DMS114 treated with DMSO at 0.1 percent for 48 hours (cell line): Measurements from ENCODE around the gene PPFIBP2.

Source experiments
- DNase-seq: peaks from one replicate; lab custom pipeline; 2025; ENCODE audit not compliant: unreplicated experiment; lab: John Stamatoyannopoulos, UW

Gene PPFIBP2

GRCh38 chr11:7524462-7525235 is 10.8 kb downstream of the PPFIBP2 start:
- no peak for DNase-seq

- DNase-seq = no peak
Measured at GRCh38 chr11:7525424-7525823, 11.6 kb downstream of the PPFIBP2 start.

GRCh38 chr11:7527029-7527428 is 13.2 kb downstream of the PPFIBP2 start:
- DNase-seq = no peak

DNA sequence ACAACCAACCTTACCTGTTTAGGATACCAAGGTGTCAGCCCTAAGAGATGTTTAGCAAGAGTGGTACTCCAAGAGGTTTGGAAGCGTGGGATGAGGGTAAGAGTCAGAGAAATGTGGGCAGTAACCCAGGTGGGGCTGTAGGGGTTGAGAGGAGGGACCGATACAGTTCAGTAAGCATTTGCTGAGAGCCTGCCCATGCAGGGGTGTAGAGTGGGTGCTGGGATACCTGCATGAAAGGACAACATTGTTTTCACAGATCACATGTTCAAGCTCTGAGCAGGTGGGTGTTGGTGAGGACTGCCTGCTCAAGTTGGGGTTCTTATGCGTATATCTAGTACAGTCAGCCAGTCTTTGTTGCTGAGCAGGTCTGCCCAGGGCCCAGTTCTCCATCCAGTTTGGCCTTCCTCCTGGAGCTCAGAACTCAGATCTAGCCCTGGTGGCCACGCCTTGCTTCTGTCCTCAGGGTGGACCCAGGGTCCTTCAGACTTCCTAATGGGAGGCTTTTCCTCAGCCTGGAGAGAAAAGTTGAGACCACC is 14.8 kb downstream of the PPFIBP2 start:
- DNase-seq = no peak

- no peak for DNase-seq
Measured at GRCh38 chr11:7530013-7530640, 16.3 kb downstream of the PPFIBP2 start.

GRCh38 chr11:7531011-7531410 is 17.2 kb downstream of the PPFIBP2 start:
- DNase-seq = no peak

GRCh38 chr11:7532405-7533145 is 18.8 kb downstream of the PPFIBP2 start:
- DNase-seq = no peak

DNA sequence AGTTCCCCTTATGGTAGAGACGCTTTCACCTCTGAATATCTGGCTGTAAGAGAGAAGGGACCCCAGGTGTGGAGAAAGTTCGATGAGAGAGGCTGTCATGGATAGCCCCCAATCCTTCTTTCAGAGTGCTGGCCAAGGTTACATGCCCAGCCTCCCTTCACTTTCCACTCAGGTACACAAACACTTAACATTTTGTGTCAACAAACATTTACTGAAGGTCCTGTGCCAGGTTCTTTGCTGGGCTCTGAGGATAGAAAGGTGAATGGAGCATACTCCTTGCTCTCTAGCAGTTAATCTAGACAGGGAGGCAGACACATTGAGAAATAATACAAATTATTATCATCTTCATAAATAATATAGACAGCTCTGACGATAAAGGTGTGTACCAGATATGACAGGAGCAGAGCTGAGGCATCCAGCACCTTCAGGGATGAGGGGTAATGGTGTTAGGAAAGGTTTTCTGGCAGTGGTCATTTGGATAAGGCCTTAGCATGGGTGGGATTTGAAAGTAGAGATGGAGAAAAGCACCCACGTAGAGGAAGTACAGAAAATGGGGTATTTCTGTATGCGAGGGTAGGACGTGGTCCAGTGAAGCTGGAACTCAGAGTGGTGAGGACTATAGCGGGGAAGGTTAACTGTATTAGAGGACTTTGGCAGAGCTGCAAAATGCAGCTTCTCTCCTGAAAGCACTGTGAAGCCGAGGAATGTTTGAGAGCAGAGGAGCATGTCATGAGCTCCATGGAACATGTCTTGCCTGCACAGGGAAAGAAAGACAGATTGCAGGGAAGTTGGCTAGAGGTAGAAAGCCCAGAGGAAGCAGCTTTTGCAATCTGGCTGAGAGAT is 19.6 kb downstream of the PPFIBP2 start:
- no peak for DNase-seq

DNA sequence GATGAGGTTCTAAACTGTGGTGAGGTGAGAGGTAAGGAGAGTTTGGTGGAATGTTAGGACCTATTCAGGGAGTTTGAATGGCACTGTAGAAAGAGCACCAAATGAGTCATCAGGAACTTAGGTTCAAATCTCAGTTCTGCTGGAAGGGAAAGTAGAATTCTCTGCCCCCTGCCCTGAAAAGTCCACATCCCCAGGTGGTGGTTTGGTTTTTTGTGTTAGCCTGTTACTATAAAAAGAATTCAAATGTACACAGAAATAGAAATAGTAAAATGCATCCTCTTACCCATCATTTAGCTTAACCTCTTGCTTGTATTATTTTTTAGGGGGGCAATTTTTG is 20.2 kb downstream of the PPFIBP2 start:
- DNase-seq = no peak

GRCh38 chr11:7536100-7536499 is 22.3 kb downstream of the PPFIBP2 start:
- DNase-seq = no peak

DNA sequence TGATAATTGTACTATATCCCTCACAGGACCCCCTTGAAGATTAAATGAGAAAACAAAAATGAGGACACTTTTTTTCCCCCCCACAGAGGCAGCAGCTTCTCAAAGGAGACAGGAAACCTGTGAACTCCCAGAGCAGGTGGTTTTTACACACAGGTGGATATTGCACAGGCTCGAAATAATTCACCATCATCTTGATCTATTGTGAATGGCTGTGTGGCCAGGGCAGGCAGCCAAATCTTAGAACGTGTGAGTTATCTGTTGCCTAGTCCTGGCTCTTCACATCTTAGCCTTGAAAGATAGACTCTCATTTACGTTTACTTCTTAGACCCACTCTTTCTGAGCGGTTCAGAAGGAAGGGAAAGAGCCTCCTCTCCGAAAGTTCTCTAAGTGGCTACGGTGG is 23.5 kb downstream of the PPFIBP2 start:
- DNase-seq = no peak

GRCh38 chr11:7538031-7538430 is 24.2 kb downstream of the PPFIBP2 start:
- no peak for DNase-seq

- no peak for DNase-seq
Measured at GRCh38 chr11:7538466-7539454, 25.0 kb downstream of the PPFIBP2 start.

GRCh38 chr11:7540830-7541555 is 27.2 kb downstream of the PPFIBP2 start:
- no peak for DNase-seq

DNA sequence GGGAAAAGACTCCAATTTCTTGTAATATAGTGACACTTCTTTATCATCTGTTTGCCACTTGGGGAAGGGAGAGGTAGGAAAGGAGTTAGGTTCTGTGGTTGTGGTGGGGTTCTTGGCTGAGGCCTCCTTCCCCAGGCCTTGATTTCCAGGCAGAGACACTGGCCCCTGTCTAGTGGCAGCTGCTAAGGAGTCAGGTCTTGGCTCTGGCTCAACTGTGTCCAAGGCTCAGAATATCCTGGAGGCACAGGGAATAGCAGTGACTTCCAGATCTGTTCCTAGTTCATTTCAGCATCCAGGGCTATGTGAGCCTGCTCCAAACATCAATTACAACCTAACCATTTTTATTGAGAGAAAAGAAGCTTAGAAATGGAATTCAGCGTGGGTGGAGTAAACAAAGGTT is 29.5 kb downstream of the PPFIBP2 start:
- no peak for DNase-seq

DNA sequence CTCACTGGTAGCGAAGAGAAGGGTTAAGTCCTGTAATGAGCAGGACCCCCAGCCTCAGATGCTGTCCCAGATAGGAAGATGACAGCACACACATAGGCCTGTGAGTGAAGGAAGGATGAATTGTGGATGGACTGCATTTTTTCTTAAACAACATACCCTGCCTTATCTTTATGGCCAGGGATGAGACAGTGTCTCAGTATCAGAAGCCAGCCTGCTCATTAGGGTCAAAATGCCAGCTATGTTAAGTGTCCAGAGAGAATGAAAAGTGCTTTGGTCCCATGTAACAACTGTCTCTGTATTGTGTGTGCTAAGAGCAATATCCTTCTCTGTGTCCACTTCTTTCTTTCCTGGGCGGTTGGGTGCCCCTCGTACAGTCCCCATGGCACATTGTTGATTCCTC is 30.2 kb downstream of the PPFIBP2 start:
- no peak for DNase-seq

DNA sequence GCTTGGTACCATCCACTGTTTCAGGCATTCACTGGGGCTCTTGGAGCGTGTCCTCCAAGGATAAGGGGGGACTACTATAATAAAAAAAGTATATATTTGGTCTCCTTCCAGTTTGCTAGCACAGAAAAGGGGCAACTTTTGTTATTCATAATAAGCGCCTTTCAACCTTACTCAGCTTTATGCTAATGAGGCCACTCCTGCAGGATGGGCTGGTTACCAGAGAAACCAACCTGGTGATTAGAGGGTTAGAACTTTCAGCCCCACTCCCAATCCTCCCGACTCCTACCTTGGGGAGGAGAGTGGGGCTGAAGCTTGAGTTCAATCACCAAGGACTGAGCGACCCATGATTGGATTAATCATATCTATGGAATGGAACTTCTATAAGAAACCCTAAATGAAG is 31.8 kb downstream of the PPFIBP2 start:
- no peak for DNase-seq

DNA sequence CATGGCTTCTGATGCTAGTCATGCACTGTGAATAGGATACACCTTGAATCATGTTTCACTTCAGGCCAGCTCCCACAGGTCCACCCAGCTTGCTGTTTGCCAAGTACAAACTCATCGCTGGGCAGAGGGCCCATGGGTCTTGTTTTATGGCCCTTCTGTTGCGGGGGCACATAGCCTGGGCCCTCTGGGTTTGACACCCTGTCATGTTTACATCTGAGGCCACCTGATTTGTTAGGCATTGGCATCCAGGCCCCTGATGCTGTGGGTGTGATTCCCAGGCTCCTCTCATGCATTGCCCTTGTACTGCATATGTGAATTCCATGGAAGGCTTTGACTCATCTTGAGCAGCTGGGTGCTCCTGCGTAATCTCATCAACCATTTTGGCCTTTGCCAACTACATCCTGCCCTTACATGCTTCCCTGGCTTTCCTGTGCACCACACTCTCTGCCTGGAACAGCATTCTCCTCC is 32.6 kb downstream of the PPFIBP2 start:
- DNase-seq = no peak

DNA sequence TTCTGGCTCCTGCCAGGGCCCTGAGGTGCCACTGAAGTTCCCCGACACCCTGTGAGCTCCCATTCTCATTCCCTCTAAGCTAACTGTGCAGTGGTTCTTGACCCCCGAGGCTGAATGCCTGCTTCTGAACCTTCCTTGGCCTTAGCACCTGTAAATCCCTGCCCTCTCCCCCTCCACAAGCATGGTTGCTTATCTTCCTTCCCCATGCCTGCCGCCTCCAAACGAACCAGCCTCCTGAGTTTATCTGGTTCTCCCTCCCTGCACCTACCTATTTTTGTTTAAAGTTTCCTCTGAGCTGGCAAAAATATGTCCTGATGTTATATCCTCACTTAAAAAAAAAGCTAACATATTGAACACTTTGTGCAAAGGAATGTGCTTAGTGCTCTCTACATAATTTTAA is 33.9 kb downstream of the PPFIBP2 start:
- DNase-seq = no peak
